ENCODE results near the gene NAP1L4. TPM values are rescaled to one million over a fixed set of nuclear protein-coding genes. Genes with fewer than 3 reads are reported as not detected.
"Not testable (repeated sequence)": the region's sequence is repeated elsewhere in the genome, so short reads cannot be mapped to it uniquely, and the experiment has no call there.

Gene NAP1L4
- total RNA-seq, 1 donor from 2014 or later = 109 TPM

- TF ChIP-seq, protein P1, sequence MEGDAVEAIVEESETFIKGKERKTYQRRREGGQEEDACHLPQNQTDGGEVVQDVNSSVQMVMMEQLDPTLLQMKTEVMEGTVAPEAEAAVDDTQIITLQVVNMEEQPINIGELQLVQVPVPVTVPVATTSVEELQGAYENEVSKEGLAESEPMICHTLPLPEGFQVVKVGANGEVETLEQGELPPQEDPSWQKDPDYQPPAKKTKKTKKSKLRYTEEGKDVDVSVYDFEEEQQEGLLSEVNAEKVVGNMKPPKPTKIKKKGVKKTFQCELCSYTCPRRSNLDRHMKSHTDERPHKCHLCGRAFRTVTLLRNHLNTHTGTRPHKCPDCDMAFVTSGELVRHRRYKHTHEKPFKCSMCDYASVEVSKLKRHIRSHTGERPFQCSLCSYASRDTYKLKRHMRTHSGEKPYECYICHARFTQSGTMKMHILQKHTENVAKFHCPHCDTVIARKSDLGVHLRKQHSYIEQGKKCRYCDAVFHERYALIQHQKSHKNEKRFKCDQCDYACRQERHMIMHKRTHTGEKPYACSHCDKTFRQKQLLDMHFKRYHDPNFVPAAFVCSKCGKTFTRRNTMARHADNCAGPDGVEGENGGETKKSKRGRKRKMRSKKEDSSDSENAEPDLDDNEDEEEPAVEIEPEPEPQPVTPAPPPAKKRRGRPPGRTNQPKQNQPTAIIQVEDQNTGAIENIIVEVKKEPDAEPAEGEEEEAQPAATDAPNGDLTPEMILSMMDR (IDR thresholded peaks at IDR 0.05; ENCODE audit: insufficient read depth, low read length, poor library complexity, severe bottlenecking) = no peak
- H3K36me3 ChIP-seq (ENCODE audit: control insufficient read depth, insufficient read depth, low read length) = no peaks in the 10 kb centered on the region
- no peak overlapping the region for H3K4me3 ChIP-seq (ENCODE audit: low read depth, low read length)
- peaks cover 6% of the 10 kb centered on the region for H3K27me3 ChIP-seq (ENCODE audit: control insufficient read depth, insufficient read depth, low read length)
- DNase-seq (ENCODE audit: low read depth) = no peak
These were observed 81.7 kb downstream of the NAP1L4 start for GRCh38 chr11:2910401-2910955.

GRCh38 chr11:2909133-2909902 is 82.8 kb downstream of the NAP1L4 start:
- Histone ChIP-seq H3K27me3 (ENCODE audit: control insufficient read depth, insufficient read depth, low read length) (peaks cover 6% of the 10 kb centered on the region), H3K4me3 (ENCODE audit: low read depth, low read length) (no peak overlapping the region), H3K36me3 (ENCODE audit: control insufficient read depth, insufficient read depth, low read length) (no peaks in the 10 kb centered on the region)
- TF ChIP-seq, protein P1 (IDR thresholded peaks at IDR 0.05; ENCODE audit: insufficient read depth, low read length, poor library complexity, severe bottlenecking) = no peak
- DNase-seq (ENCODE audit: low read depth) = no peak

- H3K4me3 ChIP-seq (ENCODE audit: low read depth, low read length) = no peak overlapping the region
- TF ChIP-seq, protein P1 (IDR thresholded peaks at IDR 0.05; ENCODE audit: insufficient read depth, low read length, poor library complexity, severe bottlenecking) = no peak
- no peaks in the 10 kb centered on the region for H3K36me3 ChIP-seq (ENCODE audit: control insufficient read depth, insufficient read depth, low read length)
- DNase-seq (ENCODE audit: low read depth) = no peak
- peaks cover 6% of the 10 kb centered on the region for H3K27me3 ChIP-seq (ENCODE audit: control insufficient read depth, insufficient read depth, low read length)
These were observed 84.0 kb downstream of the NAP1L4 start for GRCh38 chr11:2908130-2908529.

GRCh38 chr11:2905299-2905698 is 86.8 kb downstream of the NAP1L4 start:
- not testable (repeated sequence) for H3K27me3 ChIP-seq (ENCODE audit: control insufficient read depth, insufficient read depth, low read length); H3K4me3 ChIP-seq (ENCODE audit: low read depth, low read length); H3K36me3 ChIP-seq (ENCODE audit: control insufficient read depth, insufficient read depth, low read length); DNase-seq (ENCODE audit: low read depth)

DNA sequence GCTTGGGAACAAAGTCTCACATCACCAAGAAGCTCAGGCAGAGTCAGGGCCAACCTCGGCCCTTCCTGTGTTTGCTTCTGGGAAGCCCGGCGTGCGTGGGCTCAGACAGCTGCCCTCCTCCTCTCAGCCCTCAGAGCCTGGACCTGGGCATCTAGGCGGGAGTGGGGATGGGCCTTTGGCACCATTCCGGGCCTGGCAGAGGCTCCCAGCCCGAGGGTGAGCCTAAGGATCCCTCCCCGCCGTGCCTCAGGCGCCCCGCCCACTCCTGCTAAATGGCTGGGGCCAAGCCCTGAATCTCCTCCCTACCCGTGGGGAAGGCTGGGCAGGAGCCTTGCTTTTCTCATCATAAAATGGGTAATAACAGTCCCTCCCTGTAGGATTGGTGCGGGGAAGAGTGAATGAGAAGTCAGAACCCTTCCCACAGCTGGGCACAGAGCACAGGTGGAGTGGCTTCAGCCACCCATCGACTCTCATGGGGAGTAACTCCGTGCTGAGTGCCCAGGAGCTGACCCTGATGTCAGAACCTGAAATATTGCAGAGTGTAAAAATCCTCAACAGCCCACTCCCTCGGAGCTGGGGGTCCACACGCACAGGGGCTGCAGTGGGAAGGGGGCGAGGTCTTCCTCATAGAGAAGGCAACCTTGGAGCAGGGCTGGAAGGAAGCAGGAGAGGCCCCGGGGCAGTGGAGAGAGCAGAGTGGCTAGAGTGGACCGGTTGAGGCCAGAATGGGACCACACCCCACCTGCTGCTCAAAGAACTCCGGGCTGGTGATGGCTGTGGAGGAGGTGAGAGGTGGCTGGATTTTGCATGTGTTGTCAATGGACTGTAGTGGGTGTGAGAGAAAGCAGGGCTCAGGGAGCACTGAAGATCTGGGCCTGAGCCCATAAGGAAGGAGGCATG is 87.7 kb downstream of the NAP1L4 start:
- Histone ChIP-seq H3K36me3 (ENCODE audit: control insufficient read depth, insufficient read depth, low read length) (no peaks in the 10 kb centered on the region), H3K4me3 (ENCODE audit: low read depth, low read length) (no peak overlapping the region), H3K27me3 (ENCODE audit: control insufficient read depth, insufficient read depth, low read length) (peaks cover 3% of the 10 kb centered on the region)
- TF ChIP-seq, protein P1 (IDR thresholded peaks at IDR 0.05; ENCODE audit: insufficient read depth, low read length, poor library complexity, severe bottlenecking) = no peak
- DNase-seq (ENCODE audit: low read depth) = no peak

GRCh38 chr11:2903672-2904011 is 88.5 kb downstream of the NAP1L4 start:
- H3K36me3 ChIP-seq (ENCODE audit: control insufficient read depth, insufficient read depth, low read length) = no peaks in the 10 kb centered on the region
- no peak overlapping the region for H3K4me3 ChIP-seq (ENCODE audit: low read depth, low read length)
- H3K27me3 ChIP-seq (ENCODE audit: control insufficient read depth, insufficient read depth, low read length) = no peaks in the 10 kb centered on the region
- TF ChIP-seq, protein P1 (IDR thresholded peaks at IDR 0.05; ENCODE audit: insufficient read depth, low read length, poor library complexity, severe bottlenecking) = no peak
- DNase-seq (ENCODE audit: low read depth) = no peak

Data from kidney epithelial cell (primary cell).